Stomach (tissue), 9 donors: ENCODE data around the gene PLAC9. TPM values are rescaled to one million over a fixed set of nuclear protein-coding genes. Genes with fewer than 3 reads are reported as not detected.
A peak's percentile ranks its signal among the peaks of the same experiment; 100 is the strongest.

Source experiments
- DNase-seq, 2 donors: peaks; one replicate each; pipeline versions ENCODE4 v3.0.0 to v3.0.0-alpha.2; 2013 to 2019
- H3K27ac ChIP-seq, 5 donors: fragments of 200-600 bp in 4 of 5; sonication (generic) in 4 of 5; one replicate each; pipeline ENCODE4 v1.5.1; 2013 to 2019; ENCODE audit warnings: mild to moderate bottlenecking in 1 of 5, moderate library complexity in 1 of 5
- H3K27me3 ChIP-seq, 3 donors: fragments of 200-600 bp; sonication (generic); one replicate each; pipeline ENCODE4 v1.5.1; 2017 to 2019; ENCODE audit warnings: mixed run types in 1 of 3
- H3K36me3 ChIP-seq, 4 donors: fragments of 200-600 bp; sonication (generic); 1 replicate in 3 of 4; 2 replicates in 1 of 4; pipeline ENCODE4 v1.5.1; 2016 to 2019
- H3K4me1 ChIP-seq, 4 donors: fragments of 200-600 bp; sonication (generic); one replicate each; pipeline ENCODE4 v1.5.1; 2016 to 2019
- H3K4me3 ChIP-seq, 4 donors: fragments of 200-600 bp; sonication (generic) in 3 of 4; one replicate each; pipeline ENCODE4 v1.5.1; 2016 to 2019; ENCODE audit warnings: mild to moderate bottlenecking in 1 of 4
- H3K9me3 ChIP-seq, 4 donors: fragments of 200-600 bp; sonication (generic); one replicate each; pipeline ENCODE4 v1.5.1; 2016 to 2019
- EP300 ChIP-seq: sonication (generic); formaldehyde crosslinking; IDR thresholded peaks from one replicate; pipeline ENCODE4 v1.6.1; 2017; ENCODE audit warnings: antibody characterized with exemption
- POLR2A ChIP-seq, 4 donors: fragments of 450-650 bp; IDR thresholded peaks; one replicate each; pipeline ENCODE4 v1.6.1; 2016; ENCODE audit warnings: antibody characterized with exemption in 4 of 4, control low read depth in 2 of 4, mild to moderate bottlenecking in 1 of 4, moderate library complexity in 1 of 4
- POLR2AphosphoS5 ChIP-seq, 3 donors: sonication (generic); formaldehyde crosslinking; IDR thresholded peaks; one replicate each; pipeline ENCODE4 v1.6.1; 2016; ENCODE audit warnings: antibody characterized with exemption in 3 of 3
- WGBS, 5 donors: extraction: QIAGEN DNeasy Blood & Tissue Kit in 3 of 5; methylation state at CpG; one replicate each; pipeline versions ENCODE4 v1.1.5 to v1.1.7; 2013 to 2018; 5-methylcytosine and 5-hydroxymethylcytosine counted together
- intact Hi-C: fragments of 100-400 bp; cut with DNase I; formaldehyde crosslinking; loops from one replicate; pipeline ENCODE4 v1.15.1; 2023; ENCODE audit warnings: low total_unique reads
- polyA plus RNA-seq, 3 donors: library from polyadenylated mRNA; stranded (reverse); fragments of 200-250 nt; gene quantifications; one replicate each; pipeline ENCODE4 v1.2.3, GENCODE V29; 2013
- total RNA-seq, 5 donors: library from RNA; depleted of rRNA; stranded (reverse); fragments of >200 nt; gene quantifications; one replicate each; pipeline versions ENCODE4 v1.1.0 to v1.2.3, GENCODE V29; 2014 to 2016
- TF ChIP-seq, protein P1 (sequence below), 7 experiments: fragments of 450-650 bp in 4 of 7; fragments of 200-600 bp in 3 of 7; sonication (generic) in 3 of 7; IDR thresholded peaks; one replicate each; pipeline ENCODE4 v1.5.1; 2016 to 2019; ENCODE audit warnings: antibody characterized with exemption in 7 of 7, control low read depth in 2 of 7, mild to moderate bottlenecking in 1 of 7
- donor health status: healthy with polysubstance abuse.
- donor health status: Bipolar disorder and iron deficiency.
- donor health status: healthy.

PLAC9 gene
- total and polyA plus RNA-seq, 8 donors = 2.0 to 37.4 (median 20.3) TPM; not detected in 2

DNA sequence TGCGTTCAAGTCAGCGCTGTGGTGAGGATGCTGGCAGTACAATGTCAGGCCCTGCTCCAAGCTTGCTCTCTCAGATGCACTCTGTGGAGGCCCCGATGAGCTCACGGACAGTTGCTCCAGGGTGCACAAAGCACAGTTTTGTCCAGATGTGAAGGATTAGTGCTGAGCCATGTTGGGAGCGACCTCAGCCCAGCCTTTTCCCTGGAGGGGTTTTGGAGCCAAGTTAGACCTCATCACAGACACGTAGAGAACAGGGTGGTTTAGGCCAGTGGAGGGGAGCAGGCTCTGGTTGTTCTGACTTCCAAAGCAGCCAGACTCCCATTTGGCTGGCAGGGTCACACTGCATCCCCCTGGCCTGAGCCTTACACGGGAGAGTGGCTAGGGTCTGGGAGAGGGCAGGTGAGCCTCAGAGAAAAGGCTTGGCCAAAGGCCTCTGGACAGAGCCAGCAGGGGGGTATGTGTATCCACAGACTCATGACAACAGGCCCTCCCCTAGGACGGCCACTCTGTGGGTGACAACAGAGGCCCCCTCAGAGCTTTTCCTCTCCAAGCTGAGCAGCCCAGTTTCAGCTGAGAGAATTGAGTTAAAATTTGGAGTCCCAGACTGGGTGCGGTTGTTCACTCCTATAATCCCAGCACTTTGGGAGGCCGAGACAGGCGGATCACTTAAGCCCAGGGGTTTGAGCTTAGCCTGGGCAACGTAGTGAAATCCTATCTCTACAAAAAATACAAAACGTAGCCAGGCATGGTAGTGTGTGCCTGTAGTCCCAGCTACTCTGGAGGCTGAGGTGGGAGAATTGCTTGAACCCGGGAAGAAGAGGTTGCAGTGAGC lies 4.7 kb downstream of the PLAC9 start:
- WGBS, 5 donors = 68 to 75% (median 69%) methylated on average over 14 of the region's 14 CpGs
- Histone ChIP-seq H3K27ac (peak overlapping the region; percentile 47 to 80 (median 71)), H3K9me3 (no peaks in the 10 kb centered on the region), H3K4me1 (peaks cover 5 to 18% (median 12%) of the 10 kb centered on the region in 4 donors), H3K36me3 (no peaks in the 10 kb centered on the region), H3K27me3 (peaks cover 0 to 53% (median 16%) of the 10 kb centered on the region in 3 donors), H3K4me3 (no peak overlapping the region)
- TF ChIP-seq POLR2A (IDR thresholded peaks at IDR 0.05) (no peak), POLR2AphosphoS5 (IDR thresholded peaks at IDR 0.05) (no peak), EP300 (no peak)
- TF ChIP-seq, protein P1, sequence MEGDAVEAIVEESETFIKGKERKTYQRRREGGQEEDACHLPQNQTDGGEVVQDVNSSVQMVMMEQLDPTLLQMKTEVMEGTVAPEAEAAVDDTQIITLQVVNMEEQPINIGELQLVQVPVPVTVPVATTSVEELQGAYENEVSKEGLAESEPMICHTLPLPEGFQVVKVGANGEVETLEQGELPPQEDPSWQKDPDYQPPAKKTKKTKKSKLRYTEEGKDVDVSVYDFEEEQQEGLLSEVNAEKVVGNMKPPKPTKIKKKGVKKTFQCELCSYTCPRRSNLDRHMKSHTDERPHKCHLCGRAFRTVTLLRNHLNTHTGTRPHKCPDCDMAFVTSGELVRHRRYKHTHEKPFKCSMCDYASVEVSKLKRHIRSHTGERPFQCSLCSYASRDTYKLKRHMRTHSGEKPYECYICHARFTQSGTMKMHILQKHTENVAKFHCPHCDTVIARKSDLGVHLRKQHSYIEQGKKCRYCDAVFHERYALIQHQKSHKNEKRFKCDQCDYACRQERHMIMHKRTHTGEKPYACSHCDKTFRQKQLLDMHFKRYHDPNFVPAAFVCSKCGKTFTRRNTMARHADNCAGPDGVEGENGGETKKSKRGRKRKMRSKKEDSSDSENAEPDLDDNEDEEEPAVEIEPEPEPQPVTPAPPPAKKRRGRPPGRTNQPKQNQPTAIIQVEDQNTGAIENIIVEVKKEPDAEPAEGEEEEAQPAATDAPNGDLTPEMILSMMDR (IDR thresholded peaks at IDR 0.05) = no peak
- peak in 1 of 2 donors; percentile 79 for DNase-seq
- intact Hi-C loops = no loop called here

DNA sequence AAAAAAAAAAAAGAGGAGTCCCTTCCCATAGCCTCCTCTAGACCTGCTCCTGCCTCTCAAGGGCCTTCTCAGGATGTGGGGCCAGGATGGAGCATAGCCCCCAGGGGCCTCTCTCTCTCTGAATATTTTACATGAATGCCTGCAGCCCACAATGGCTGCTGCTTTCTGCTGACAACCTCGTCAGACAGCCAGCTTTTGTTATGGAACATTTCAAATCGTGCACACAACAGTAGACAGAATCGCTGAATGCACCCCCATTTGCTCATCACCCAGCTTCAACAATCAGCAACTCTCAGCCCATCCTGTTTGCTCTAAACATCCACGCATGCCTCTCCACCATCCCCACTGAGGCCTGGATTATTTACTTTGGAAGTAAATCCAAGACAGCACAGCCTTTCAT lies 5.4 kb downstream of the PLAC9 start:
- H3K36me3 ChIP-seq = no peaks in the 10 kb centered on the region
- peaks cover 1 to 11% (median 5%) of the 10 kb centered on the region in 4 donors for H3K4me1 ChIP-seq
- intact Hi-C loops = no loop called here
- no peak overlapping the region for H3K4me3 ChIP-seq
- peak overlapping the region in 4 of 5 donors; percentile 52 to 80 (median 75) for H3K27ac ChIP-seq
- WGBS, 5 donors = 49 to 61% (median 52%) methylated on average over 4 of the region's 4 CpGs
- TF ChIP-seq POLR2A (IDR thresholded peaks at IDR 0.05) = no peak
- TF ChIP-seq, protein P1 (IDR thresholded peaks at IDR 0.05) = no peak
- no peak for TF ChIP-seq POLR2AphosphoS5 (IDR thresholded peaks at IDR 0.05)
- TF ChIP-seq EP300 = no peak
- no peaks in the 10 kb centered on the region for H3K9me3 ChIP-seq
- peaks cover 0 to 46% (median 10%) of the 10 kb centered on the region in 3 donors for H3K27me3 ChIP-seq
- DNase-seq = no peak

DNA sequence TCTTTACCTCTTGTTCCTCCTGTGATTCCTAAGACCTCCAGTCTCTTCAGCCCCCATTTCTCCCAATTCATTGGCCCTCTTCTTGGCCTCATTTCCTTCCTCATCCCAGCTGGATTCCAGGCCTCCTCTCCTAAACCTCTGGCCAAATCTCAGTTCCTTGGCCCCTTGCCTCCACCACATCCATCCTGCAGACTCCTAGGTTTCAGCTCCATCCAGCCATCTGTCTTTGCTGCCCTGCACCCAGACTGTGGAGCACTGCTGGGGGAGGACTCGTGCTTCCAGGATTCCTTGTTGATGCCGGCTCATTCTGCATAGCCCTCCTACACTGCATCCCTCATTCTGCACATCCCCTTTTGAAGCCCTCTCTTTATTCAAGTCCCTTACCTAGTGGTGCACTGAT lies 6.7 kb downstream of the PLAC9 start:
- H3K27me3 ChIP-seq = peaks cover 0 to 34% (median 2%) of the 10 kb centered on the region in 3 donors
- intact Hi-C loops = no loop called here
- no peak for DNase-seq

DNA sequence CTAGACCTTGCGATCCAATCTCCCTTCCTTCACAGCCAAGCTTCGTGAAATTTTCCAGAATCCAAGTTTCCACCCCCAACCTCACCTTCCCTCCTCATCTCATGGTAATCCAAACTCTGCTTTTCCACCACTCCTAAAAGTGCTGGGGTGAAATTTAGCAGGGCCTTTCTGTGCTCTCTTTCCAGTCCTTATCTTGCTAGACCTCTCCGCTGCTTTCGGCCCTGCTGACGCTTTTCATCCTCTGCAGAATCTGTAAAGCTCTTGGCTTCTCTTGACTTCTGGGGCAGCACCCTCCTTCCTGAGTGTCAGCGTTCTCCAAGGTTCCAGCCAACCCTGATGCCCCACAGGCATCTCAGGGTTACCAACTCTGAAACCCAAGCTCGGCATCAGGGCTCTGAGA lies 7.7 kb downstream of the PLAC9 start:
- no peak for DNase-seq
- no peaks in the 10 kb centered on the region for H3K36me3 ChIP-seq
- peaks cover 0 to 25% (median 0%) of the 10 kb centered on the region in 3 donors for H3K27me3 ChIP-seq
- H3K4me1 ChIP-seq = peaks cover 15 to 25% (median 18%) of the 10 kb centered on the region in 4 donors
- 83 to 87% (median 86%) methylated on average over 7 of the region's 7 CpGs for WGBS, 5 donors
- intact Hi-C loops = loop anchor here (5.0 kb wide), 1 partner anchor 77 kb away; no protein-coding TSS in a partner anchor
- no peak overlapping the region for H3K27ac ChIP-seq
- no peak overlapping the region for H3K4me3 ChIP-seq
- TF ChIP-seq, protein P1 (IDR thresholded peaks at IDR 0.05) = no peak
- TF ChIP-seq EP300 = no peak
- TF ChIP-seq POLR2AphosphoS5 (IDR thresholded peaks at IDR 0.05) = no peak
- no peak for TF ChIP-seq POLR2A (IDR thresholded peaks at IDR 0.05)
- no peaks in the 10 kb centered on the region for H3K9me3 ChIP-seq

More for the DNA sequence above, 6.7 kb downstream of the PLAC9 start:
- H3K27ac ChIP-seq = no peak overlapping the region
- H3K4me1 ChIP-seq = peaks cover 6 to 15% (median 9%) of the 10 kb centered on the region in 4 donors
- TF ChIP-seq POLR2AphosphoS5 (IDR thresholded peaks at IDR 0.05) (no peak), EP300 (no peak), POLR2A (IDR thresholded peaks at IDR 0.05) (no peak)
- TF ChIP-seq, protein P1 (IDR thresholded peaks at IDR 0.05) = no peak
- H3K36me3 ChIP-seq = no peaks in the 10 kb centered on the region
- 61 to 89% (median 78%) methylated on average over 2 of the region's 2 CpGs for WGBS, 5 donors
- no peak overlapping the region for H3K4me3 ChIP-seq
- H3K9me3 ChIP-seq = no peaks in the 10 kb centered on the region
